ENCODE measurements around the gene RPA3.

GRCh38 chr7:7756577-7756976 lies 38.2 kb upstream of the RPA3 start:
- TF ChIP-seq CTCF (optimal IDR thresholded peaks at IDR 0.05 in 1 of 3, IDR thresholded peaks at IDR 0.05 in 1 of 3, conservative IDR thresholded peaks at IDR 0.05 in 1 of 3; ENCODE audit: extremely low read depth in 1 of 3, insufficient read depth in 2 of 3, low read length in 3 of 3) (no peak), EZH2 (IDR thresholded peaks at IDR 0.05; ENCODE audit: low read length) (no peak)
